Measurements from ENCODE around the gene TAMALIN. TPM values are rescaled to one million over a fixed set of nuclear protein-coding genes. Genes with fewer than 3 reads are reported as not detected.

Gene TAMALIN
- total RNA-seq, 6 experiments from 2014 or later, result 0.24 to 1.00 (median 0.69) TPM

DNA sequence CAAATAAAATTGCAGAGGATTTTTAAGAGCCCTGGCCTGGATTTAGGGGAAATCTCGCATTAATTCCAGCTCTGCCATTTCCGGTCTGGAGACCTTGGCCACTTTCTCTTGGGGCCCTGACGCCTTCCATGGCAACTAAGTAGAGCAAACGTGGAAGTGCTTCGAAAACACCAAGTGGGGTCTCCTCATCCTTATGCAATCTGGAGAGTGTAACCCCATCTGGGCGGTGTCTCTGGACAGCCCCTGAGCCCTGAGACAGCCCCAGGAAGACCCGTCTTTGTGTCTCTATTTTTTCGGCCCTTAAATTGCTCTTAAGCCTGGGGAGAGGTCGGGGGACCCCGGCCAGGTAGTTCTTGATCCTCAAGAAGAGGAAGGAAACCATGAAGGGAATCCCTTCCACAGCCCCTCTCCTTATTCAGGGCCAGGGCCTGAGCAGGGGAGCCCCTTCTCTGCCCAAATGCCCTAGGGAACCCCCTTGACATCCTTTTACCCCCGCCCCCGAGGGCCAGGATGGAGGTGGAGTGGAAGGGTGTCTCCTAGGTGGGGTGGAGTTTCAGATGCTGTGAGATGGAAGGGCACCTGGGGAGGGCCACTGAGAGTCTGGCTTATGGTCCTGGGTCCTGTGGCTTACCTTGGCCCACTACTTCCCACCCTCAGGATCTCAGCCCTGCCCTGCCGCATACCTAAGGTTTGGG is 26.8 kb downstream of the TAMALIN start:
- no peak for DNase-seq
- TF ChIP-seq, protein P1, sequence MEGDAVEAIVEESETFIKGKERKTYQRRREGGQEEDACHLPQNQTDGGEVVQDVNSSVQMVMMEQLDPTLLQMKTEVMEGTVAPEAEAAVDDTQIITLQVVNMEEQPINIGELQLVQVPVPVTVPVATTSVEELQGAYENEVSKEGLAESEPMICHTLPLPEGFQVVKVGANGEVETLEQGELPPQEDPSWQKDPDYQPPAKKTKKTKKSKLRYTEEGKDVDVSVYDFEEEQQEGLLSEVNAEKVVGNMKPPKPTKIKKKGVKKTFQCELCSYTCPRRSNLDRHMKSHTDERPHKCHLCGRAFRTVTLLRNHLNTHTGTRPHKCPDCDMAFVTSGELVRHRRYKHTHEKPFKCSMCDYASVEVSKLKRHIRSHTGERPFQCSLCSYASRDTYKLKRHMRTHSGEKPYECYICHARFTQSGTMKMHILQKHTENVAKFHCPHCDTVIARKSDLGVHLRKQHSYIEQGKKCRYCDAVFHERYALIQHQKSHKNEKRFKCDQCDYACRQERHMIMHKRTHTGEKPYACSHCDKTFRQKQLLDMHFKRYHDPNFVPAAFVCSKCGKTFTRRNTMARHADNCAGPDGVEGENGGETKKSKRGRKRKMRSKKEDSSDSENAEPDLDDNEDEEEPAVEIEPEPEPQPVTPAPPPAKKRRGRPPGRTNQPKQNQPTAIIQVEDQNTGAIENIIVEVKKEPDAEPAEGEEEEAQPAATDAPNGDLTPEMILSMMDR (IDR thresholded peaks at IDR 0.05), result no peak
- Mint-ChIP-seq H3K36me3 (ENCODE audit: low read depth) (no peaks in the 10 kb centered on the region), H3K4me3 (peak overlapping the region; percentile 81), H3K9me3 (no peaks in the 10 kb centered on the region), H3K27ac (peak overlapping the region; percentile 94), H3K4me1 (ENCODE audit: low read depth) (peaks cover 30% of the 10 kb centered on the region), H3K27me3 (ENCODE audit: insufficient read depth) (peaks cover 9% of the 10 kb centered on the region)

DNA sequence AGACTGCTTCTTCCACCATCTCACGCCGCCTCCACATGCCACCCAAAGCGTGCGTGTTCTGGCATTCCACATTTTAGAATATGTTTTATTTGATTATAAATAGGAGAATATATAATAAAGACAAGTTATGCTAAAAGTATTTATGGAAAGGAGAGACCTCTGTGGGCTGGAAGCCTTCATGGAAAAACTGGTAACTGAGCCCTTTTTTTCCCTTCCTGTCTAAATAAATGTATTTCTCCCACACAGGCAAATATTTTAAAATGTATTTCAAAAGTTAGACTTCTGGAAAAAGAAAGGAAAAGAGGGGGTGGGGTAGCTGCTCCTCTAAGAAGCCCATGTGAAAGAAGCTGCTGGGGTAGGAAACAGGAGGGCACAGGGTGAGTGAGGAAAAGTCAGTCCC is 28.4 kb downstream of the TAMALIN start:
- H3K4me3 Mint-ChIP-seq, result no peak overlapping the region
- no peak overlapping the region for H3K27ac Mint-ChIP-seq
- DNase-seq, result no peak
- H3K4me1 Mint-ChIP-seq (ENCODE audit: low read depth), result peaks cover 36% of the 10 kb centered on the region
- no peaks in the 10 kb centered on the region for H3K9me3 Mint-ChIP-seq
- TF ChIP-seq, protein P1 (IDR thresholded peaks at IDR 0.05), result no peak
- no peaks in the 10 kb centered on the region for H3K36me3 Mint-ChIP-seq (ENCODE audit: low read depth)
- H3K27me3 Mint-ChIP-seq (ENCODE audit: insufficient read depth), result peaks cover 9% of the 10 kb centered on the region

DNA sequence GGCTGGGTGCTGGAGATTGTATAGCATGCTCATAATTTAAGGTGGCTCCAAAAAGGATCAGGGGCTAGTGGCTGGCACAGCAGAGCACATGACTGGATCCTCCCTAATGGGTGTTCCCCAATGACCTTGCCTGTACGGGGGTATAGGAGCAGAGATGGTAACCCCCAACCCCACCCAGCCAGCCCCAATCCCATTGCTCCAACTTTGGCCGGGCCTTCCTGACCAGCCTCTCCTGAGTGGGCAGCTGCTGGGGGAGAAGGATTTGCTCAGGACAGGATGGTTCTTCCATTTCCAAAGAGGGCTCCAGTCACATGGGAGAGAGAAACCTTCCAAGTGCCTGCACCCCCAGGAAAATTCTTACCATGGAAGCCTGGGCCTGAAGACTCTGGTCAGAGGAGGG is 29.2 kb downstream of the TAMALIN start:
- H3K4me3 Mint-ChIP-seq, result peak overlapping the region; percentile 59
- no peaks in the 10 kb centered on the region for H3K9me3 Mint-ChIP-seq
- TF ChIP-seq, protein P1 (IDR thresholded peaks at IDR 0.05), result no peak
- H3K4me1 Mint-ChIP-seq (ENCODE audit: low read depth), result peaks cover 38% of the 10 kb centered on the region
- peaks cover 9% of the 10 kb centered on the region for H3K27me3 Mint-ChIP-seq (ENCODE audit: insufficient read depth)
- no peak for DNase-seq
- no peaks in the 10 kb centered on the region for H3K36me3 Mint-ChIP-seq (ENCODE audit: low read depth)
- peak overlapping the region; percentile 68 for H3K27ac Mint-ChIP-seq

DNA sequence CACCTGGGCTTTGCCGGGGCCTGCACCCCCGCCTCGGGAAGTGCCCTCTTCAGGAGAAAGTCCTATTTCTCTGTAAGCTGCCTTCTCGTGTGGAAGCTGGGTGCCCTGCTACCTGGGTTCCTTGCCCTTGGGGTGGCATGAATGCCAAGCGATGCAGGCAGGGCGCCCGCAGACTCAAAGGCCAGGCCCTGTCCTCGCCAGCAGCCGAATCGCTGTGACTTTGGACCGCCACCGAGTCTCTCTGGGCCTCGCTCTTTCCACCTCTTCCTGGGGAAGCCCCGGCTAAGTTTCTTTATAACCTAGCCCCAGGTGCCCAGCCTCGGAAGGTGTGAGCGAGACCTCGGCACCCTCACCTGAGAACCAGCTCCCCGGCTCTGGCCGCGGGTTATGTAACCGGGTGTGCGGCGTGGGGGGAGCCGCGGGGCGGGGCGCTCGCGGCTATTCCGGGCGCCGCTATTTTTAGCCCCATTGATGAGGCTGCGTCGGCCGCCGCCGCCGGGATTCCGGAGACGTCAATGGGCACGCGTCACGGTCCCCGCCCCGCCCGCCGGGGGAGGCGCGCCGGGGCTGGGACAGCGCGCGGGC is 29.9 kb downstream of the TAMALIN start:
- H3K4me3 Mint-ChIP-seq, result peak overlapping the region; percentile 59; the same call in 1 of the 2 replicates
- H3K36me3 Mint-ChIP-seq (ENCODE audit: low read depth), result no peaks in the 10 kb centered on the region
- H3K27ac Mint-ChIP-seq, result no peak overlapping the region; the same call in 1 of the 2 replicates
- H3K27me3 Mint-ChIP-seq (ENCODE audit: insufficient read depth), result peaks cover 9% of the 10 kb centered on the region
- no peaks in the 10 kb centered on the region for H3K9me3 Mint-ChIP-seq
- DNase-seq, result peak; percentile 70
- peaks cover 45% of the 10 kb centered on the region for H3K4me1 Mint-ChIP-seq (ENCODE audit: low read depth)
- TF ChIP-seq, protein P1 (IDR thresholded peaks at IDR 0.05), result no peak

DNA sequence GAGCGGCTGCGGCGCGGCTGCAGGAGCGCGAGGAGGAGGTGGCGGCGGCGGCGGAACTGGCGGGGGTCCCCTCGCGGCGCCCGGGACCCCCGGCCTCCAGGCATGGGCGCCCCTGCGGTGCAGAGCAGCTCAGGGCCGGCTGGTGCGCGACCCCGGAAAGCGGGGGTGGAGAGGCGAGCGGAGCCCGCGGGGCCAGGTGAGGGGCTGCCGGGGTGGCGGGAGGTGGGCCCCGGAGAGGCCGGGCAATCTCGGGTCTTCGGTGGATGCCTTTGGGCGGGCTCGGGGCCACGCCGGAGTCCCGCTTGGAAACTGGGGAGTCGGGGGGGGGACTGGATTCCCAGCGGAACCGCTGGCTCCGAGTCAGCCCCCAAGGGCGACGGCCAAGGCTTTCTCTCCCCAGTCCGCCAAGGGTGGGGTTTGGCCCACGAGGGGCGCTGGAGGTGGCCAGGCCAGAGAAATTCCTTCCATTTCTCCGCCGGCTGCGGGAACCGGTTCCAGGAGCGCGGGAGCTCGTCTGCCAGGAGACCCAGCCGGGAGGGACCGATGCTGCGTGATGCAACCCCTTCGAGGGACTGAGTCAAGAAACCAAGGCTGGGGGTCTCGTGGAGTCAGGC is 30.6 kb downstream of the TAMALIN start:
- Mint-ChIP-seq H3K4me1 (ENCODE audit: low read depth) (peaks cover 46% of the 10 kb centered on the region), H3K4me3 (peak overlapping the region; percentile 92), H3K9me3 (no peaks in the 10 kb centered on the region), H3K27ac (peak overlapping the region; percentile 87), H3K27me3 (ENCODE audit: insufficient read depth) (peaks cover 9% of the 10 kb centered on the region), H3K36me3 (ENCODE audit: low read depth) (no peaks in the 10 kb centered on the region)
- TF ChIP-seq, protein P1 (IDR thresholded peaks at IDR 0.05), result peak; percentile 54
- no peak for DNase-seq
